Measurements from ENCODE around the gene COL16A1.
A peak's percentile ranks its signal among the peaks of the same experiment; 100 is the strongest.

The COL16A1 gene

DNA sequence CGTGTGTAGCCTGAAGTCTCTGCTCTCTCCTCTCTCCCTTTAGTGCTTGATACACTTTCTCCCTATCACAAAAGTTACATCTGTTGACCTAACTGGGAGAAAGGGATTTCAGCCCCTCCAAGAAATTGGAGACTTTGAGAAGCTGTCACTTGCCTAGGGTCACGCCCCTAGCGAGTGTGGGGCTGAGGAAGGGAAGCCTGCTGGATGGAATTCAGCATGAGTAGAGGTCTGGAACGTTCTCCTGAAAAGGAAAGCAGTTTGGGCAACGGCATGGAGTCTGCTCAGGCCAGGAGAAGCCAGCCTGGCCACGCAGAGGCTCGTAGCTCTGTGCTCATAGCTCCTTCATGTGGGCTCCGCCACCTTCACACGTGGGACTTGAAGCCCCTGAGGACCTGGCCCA is 22.4 kb downstream of the COL16A1 start:
- DNase-seq, result no peak

DNA sequence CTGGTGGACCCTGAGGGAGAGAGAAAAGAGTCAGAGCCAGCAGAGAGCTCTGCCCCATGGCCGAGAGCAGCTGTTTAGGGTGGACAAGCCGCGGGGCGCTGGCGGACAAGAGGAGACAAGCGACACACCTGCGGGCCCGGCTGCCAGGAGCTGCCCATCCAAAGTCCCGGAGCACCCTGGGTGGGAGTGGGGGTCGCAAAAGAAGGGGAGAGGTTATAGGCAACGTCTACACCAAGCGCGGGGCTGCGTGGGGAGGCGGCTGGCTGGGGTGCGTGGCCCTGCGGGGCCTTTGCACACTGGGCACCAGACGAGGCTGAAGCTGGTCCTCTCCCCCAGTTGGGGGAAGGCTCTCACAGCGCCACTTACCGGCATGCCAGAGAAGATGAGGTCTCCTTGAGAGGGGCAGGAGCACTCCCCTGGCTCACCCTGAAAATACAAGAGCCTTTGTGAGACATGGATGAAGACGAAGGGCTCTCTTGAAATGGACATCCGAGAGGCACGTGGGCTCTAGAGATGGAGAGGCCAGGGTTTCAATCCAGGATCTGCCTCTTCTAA is 24.1 kb downstream of the COL16A1 start:
- DNase-seq, result no peak

DNA sequence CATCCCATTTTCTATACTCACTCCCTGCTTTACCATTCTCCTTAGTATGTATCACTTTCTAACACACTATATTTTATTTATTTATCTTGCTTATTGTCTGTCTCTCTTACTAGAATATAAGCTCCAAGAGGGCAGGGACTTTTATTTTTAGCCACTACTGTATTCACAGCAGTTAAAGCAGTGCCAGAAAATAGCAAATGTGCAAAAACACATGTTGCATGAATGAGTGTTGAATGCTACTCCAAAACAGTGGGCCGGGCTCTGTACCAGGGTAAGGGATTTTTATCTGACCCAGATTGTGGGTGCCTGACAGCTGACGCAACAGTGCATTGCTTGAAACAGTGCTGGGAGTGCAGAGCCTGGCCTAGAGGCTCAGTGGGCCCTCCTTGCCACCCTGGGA is 24.7 kb downstream of the COL16A1 start:
- DNase-seq, result no peak

DNA sequence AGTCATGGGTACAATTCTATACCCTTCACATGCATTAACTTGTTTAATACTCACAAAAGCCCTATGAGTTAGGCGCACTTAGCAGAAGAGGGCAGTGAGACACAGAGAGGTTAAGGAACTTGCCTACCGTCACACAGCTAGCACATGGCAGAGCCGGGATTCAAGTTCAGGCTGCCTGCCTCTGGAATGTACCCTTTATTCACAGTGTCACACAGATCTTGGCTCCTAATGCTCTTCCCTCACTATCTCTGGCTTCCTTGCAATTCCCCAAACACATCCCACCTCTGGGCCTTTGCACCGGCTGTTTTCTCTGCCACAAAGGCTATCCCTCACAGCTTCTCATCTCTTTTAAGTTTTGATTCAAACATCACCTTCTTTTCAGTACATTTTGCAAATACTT is 25.1 kb downstream of the COL16A1 start:
- no peak for DNase-seq

DNA sequence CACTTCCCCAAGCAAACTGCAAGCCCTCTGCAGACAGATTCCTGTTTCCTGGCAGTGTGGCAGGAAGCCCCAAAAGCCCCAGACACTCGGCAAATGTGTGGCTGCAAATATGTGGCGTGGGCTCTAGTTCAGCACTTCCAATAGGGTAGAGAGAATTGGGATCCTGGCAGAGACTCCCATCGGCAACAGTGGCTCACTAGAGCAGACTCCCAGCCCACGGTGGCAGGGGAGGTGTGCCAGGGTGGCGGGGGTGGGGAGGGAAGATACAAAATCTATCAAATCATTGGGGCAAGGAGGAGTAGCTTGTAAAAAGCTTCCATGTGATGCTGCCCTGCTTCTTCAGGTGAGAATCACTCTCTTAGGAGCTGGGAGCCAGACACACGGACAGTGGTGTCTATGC is 25.9 kb downstream of the COL16A1 start:
- no peak for DNase-seq

DNA sequence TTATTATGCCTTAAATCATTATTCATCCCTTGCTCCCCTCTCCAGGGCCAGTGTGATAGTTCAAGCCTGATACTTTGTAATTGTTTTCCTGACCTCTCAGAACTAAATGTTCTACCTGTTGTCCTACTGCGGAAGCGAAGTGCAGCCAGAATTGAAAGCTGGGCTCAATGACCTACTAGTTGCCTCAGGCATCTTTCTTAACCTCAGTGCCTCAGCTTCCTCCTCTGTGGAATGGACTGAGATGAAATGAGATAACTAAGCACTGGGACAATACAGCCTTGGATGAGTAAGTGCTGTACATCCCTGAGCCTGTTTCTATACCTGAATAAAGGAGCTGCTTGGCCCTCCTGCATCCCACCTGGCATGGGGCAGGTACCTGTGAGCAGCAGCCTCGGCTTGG is 26.4 kb downstream of the COL16A1 start:
- DNase-seq, result no peak

DNA sequence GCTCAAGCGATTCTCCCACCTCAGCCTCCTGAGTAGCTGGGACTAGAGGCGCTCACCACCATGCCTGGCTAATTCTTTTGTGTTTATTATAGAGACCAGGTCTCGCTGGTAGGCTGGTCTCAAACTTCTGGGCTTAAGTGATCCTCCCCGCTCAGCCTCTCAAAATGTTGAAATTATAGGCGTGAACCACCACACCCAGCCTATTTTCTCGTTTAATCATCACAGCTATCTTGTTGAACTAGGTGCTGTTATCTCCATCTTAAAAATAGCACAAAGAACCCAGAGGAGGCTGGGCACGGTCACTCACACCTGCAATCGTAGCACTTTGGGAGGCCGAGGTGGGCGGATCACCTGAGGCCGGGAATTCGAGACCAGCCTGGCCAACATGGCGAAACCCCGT is 28.1 kb downstream of the COL16A1 start:
- no peak for DNase-seq

DNA sequence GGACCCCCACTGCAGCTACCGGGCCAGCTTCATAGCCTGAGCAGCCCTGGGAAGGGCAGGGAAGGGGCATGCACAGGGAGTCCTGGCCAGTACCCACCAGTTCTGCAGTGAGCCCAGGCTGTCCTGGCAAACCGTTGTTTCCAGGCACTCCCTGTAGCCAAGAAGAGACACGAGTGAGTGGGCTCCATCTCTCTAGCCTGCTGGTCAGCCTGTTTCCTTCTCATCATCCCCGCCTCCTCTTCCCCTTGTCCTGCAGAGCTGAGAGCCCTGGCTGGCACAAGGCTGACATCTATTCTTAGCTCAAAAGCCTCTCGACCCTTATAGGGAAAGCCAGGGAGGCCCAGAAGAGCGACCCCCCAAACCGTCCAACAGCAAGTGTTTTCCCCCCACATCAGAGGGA is 28.7 kb downstream of the COL16A1 start:
- DNase-seq, result no peak

DNA sequence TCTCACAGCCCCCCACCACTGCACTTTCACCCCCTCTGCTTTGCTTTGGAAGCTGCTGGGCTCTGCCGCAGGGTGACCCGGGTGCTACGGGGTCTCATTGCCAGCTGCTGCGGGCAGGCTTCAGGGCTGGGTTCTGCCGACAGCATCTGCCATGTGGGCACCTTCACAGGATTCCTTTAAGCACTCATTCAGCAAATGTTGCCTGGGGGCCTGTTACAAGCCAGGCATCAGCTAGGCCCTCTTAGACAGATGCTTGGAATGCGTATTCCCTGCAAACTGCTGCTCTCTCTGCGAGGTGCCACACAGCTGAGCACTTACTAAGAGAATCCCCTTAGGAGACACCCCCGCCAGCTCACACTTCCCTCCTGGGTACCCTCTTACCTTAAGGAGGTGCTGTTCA is 29.2 kb downstream of the COL16A1 start:
- DNase-seq, result no peak

DNA sequence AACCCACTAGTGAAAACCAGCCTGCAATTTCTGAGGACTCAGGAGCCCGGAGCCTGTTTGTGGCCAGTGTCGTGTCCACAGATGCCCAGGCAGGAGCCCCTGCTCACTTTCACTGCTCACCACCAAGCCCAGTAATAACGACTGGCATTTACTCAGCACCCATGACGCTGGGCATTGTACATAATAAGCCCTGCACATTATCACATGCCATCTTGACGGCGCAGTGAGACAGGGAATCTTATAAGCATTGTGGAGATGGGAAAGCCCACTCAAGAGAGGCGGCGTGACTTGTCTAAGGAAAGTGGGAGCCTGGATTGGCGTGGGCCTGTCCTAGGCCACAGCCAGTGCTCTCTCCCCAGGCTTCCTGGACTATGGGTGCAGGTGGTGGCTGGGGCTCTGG is 30.4 kb downstream of the COL16A1 start:
- DNase-seq, result no peak

DNA sequence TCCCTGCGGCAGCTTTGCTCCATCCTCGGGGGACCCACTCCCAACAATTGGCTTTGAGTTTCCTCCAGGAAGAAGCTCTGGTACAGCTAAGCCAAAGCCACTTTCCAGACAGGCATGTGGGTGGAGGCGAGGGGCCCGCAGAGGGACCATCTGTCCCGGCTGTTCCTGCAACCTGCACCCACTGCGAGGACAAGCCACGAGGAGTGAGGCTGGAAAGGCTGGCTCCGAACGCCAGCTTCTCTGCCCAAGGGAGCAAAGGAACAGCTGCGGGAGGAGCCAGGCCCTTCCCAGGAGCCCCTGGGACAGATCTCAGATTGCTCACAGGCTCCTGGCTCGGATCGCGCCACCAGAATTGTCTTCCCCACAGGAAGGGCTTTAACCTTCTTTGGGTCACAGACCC is 30.8 kb downstream of the COL16A1 start:
- no peak for DNase-seq

DNA sequence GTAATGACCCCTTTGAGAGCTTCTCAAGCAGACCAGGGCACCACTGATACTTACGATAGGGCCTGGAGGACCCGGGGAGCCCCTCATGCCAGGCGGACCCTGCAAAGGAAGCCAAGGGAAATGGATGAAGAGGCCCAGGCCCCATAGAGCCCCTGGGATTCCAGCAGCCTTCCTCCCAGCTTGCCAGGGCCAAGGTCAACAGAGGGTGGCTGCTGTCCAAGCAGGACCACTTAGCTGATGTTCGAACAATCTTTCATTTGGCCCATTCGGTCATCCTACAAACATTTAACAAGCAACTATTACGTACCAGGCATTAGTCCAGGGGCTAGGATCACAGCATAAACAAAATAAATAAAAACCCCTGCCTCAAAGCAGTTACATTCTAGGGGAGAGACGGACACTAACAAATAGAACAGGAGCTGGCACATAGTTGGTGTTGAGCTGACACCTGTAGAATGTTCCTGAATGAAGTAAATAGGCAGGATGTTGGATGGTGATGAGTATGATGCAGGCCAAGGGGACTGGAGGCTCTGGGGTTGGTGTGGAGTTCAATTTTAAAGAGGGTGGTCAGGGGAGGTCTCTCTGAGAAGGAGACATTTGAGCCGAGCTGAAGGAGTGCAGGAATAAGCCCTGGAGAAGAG is 32.1 kb downstream of the COL16A1 start:
- DNase-seq, result no peak

DNA sequence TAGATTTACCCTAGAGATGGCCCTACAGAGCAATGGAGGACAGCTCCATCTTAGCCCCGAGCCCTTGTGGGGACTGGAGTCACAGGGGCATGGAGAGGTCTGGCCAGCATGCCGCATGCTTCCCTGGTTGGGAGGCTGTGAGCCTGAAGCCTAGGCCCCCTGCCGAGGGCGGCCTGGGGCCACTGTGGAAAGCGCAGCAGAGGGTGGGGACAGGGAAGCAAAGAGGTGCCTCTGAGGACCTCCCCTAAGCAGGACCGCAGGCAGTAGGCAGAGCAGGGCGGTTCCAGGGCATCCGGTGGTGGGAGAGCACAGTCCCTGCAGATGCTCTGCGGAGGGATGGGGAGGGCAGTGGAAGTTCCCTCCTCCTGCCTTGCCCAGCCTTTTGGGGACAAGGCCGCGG is 32.7 kb downstream of the COL16A1 start:
- DNase-seq, result no peak

DNA sequence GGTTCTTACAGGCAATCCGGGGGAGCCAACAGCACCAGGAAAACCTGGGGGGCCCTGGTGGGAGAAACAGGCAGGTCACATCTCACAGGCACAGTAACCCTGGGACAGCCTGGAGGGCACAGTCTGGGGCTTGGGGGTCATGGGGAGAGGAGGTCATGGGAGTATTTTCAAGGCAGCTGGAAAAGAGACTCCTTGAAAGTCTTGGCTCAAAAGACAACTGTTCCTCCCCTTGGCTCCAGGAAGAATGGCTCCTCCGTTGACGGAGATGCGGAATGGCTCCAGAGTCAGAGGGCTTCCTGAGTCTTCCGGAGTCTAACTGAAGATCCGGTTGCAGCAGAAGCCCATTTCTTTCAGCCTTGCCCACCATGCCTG is 33.2 kb downstream of the COL16A1 start:
- DNase-seq, result no peak

DNA sequence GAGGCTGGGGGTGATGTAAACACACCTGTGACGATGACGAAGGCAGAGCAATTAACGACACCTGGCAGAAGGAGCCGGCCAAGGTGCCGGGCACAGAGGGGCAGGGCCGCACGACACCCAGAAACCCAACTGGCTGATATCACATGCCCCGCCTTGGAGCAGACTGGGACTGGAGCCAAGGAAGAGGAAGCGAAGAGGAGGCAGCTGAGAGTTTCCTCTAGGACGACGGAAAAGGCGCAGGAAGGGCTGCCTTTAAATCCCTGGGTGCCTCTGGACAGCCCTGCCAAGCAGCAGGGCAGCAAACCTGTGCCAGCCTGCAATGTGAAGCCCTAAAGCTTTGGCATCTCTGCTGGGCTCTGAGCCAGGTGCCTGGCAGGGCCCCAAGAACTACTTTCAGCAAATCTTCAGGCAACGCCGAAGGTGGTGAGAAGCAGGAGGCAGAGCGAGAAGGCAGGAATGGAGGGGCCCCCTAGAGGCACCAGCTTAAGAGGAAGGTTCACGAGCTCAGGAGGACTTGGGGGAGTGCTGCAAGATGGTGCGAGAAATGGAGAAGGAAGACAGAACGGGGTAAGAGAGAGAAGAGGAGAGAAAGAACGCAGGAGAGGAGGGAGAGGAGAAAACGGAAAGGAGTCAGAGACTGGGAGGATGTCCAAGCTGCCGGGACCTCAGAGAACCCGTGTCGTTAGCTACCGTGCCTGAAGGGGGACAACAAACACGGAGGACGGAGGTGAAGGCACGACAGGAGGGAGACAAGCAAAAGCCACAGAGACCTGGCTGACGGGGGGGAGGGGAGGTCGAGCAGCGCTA is 33.8 kb downstream of the COL16A1 start:
- peak; percentile 18 to 36 for DNase-seq

DNA sequence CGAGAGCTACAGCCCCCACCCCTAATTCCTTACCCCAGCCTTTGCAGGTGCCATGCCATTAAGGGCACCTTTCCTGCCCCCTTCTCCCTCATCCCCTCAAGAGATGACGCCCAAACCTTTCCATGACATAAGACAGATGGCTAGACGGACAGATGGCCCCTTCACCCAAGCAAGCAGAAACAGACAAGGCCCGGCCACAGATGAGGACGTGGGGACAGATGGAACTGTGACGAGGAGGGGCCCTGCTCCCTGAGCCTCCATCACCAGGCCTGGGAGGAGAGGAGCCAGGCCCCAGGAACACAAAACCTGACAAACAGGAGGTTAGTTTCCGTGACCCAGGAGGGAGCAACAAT is 34.4 kb downstream of the COL16A1 start:
- no peak for DNase-seq

DNA sequence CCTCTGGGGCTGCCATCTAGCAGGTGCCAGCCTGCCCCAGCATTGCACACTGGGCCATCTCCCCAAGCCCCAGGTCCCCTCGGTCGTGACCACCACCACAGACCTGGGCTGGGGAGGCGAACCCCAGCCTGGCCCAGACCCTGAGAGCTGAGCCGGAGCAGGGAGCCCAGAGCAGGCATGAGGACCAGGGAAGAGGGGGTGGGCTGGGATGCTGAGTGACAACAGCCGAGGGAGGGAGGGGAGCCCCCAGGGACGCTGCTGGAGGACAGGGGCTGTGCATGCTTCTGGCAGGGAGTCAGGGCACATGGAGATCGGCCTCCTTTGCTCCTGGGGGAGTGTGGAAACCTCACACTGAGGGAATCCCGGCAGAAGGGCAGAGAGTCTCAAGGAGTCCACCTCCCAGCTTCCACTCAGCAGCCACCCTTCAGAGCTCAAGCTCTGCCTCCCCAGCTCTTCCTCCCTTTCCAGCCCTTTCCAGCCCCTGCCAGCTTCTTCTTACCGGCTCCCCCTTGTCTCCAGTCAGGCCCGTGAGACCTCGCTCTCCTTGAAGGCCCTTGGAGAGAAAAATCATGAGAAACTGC is 35.4 kb downstream of the COL16A1 start:
- no peak for DNase-seq

DNA sequence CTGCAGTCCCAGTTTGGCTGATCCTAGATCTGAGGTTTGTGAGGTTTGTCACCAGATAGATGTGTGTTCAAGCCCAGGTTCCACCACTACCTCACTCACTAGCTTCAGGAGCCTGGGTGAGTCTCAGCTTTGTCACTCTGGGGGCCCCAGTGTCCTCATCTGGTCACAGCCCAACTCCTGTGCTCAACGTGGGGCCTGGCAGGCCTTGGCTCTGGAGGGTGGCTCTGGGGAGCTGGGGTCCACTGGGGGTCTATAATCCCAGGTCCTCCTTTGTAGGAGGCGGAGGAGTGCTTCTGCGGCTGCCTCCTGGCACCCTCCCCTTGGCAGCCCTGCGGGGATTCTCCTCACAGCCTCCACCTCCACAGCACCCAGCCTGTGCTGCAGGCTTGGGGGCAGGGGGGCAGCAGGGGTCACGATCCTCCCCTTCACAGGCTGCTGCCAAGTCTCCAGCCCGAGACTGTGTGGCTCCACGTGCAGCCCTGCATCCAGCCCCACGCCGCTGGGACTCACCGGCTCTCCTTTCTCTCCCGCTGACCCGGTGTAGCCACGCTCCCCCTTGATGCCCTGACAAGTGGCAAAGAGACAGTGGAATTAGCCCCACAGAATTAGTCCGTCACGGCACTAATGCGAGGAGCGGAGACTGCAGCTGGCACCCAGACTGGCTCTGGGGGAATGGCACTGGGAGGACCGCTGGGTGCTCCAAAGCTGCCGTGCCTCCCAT is 36.6 kb downstream of the COL16A1 start:
- DNase-seq, result no peak

DNA sequence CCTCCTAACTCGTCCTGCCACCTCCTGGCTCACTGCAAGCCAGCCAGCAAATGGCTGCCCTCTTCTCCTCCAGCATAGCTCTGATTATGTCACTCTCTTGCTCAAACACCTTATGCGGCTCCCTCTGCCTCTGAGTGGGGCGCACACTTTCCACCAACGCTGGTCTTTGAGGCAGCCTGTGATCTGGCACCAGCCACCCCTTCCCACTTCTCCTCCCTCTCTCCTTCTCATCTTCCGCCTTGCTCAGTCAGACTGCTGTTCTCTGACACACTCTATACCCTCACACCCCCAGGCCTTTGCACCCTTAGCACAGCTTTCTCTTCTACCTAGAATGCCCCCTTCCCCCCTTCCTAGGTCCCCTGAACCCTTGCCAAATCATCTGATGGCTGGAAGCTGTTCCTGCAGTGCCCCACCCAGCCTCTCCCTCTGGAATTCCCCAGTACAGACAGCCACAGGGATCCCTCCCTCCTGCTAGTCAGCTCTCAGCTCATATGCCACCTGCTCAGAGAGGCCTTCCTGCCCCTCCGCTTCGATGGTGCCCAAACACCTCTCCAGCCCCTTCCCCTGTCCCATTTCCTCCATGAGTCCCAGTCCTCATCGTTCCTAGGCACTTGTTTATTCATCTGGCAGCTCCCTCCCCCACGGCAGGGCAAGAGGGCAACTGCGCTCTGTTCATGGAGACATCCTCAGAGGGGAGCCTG is 37.4 kb downstream of the COL16A1 start:
- no peak for DNase-seq

DNA sequence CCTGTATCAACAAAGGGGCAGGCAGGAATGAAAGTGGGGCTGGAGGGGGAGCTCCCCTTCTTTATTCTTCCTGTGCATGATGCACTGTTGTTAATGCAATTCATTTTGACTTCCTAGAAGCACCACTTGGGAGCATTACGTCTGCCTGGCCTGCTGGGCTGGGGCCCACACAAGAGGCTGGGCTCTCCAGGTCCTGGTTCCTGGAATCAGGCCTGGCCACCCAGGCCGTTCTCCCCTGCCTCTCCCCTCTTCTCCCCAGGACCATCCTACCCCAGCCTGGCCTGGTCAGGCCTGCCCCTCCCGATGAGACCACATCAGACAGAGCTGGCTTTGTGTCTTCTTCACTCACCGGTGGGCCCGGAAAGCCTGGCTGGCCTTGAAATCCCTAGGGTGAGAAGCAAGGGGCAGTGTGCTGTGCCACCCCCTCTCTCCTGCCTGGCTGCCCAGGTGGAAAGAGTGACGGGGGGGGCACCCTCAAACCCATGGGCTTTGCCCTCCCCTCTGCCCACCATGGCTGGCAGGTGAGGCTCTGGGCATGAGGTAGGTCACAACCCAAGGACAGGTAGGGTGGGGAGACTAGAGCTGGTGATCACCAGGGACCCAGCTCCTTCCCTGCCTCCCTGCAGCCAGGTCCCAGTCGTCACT is 38.5 kb downstream of the COL16A1 start:
- no peak for DNase-seq

DNA sequence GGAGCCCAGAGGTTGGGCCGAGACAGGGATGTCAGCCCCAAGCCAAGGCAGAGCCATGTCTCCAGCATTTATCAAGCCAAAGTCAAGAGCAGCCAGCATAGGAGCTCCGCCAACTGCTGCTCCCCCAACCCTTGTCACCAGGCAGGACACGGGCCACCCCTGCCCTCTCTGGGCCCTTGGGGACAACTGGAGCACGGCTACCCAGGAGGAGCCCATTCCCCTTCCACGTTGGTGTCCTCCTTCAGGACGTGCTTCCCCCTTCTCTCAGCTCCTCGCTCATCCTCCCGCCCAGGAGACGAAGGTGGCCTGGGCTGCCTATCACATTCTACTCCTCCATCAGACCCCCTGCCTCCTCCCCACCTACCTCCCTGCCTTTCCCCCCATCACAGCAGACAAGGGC is 39.3 kb downstream of the COL16A1 start:
- DNase-seq, result no peak

Data from CD4-positive, alpha-beta T cell treated with Interferon alpha-2 for 1 hour (primary cell).